ENCODE measurements around the gene ST6GALNAC1. TPM values are rescaled to one million over a fixed set of nuclear protein-coding genes. Genes with fewer than 3 reads are reported as not detected.

Gene ST6GALNAC1
- total RNA-seq, 1 donor from 2014 or later, result 3.1 TPM

GRCh38 chr17:76673729-76674128 is 30.2 kb upstream of the ST6GALNAC1 start:
- H3K27me3 ChIP-seq (ENCODE audit: low read depth), result no peaks in the 10 kb centered on the region
- H3K36me3 ChIP-seq, result peaks cover 24% of the 10 kb centered on the region
- intact Hi-C loops (cut with micrococcal nuclease), result loop anchor here (10.0 kb wide), 2 partner anchors 51 to 149 kb away; partner anchors contain the start of genes JMJD6 and METTL23
- DNase-seq, result no peak
- H3K27ac ChIP-seq (replicated peaks), result peak overlapping the region; percentile 93
- H3K4me1 ChIP-seq, result peaks cover 26% of the 10 kb centered on the region
- TF ChIP-seq, protein P1, sequence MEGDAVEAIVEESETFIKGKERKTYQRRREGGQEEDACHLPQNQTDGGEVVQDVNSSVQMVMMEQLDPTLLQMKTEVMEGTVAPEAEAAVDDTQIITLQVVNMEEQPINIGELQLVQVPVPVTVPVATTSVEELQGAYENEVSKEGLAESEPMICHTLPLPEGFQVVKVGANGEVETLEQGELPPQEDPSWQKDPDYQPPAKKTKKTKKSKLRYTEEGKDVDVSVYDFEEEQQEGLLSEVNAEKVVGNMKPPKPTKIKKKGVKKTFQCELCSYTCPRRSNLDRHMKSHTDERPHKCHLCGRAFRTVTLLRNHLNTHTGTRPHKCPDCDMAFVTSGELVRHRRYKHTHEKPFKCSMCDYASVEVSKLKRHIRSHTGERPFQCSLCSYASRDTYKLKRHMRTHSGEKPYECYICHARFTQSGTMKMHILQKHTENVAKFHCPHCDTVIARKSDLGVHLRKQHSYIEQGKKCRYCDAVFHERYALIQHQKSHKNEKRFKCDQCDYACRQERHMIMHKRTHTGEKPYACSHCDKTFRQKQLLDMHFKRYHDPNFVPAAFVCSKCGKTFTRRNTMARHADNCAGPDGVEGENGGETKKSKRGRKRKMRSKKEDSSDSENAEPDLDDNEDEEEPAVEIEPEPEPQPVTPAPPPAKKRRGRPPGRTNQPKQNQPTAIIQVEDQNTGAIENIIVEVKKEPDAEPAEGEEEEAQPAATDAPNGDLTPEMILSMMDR (IDR thresholded peaks at IDR 0.05; ENCODE audit: borderline replicate concordance), result no peak
- no peak overlapping the region for H3K4me3 ChIP-seq
- H3K9me3 ChIP-seq (replicated peaks), result no peaks in the 10 kb centered on the region

DNA sequence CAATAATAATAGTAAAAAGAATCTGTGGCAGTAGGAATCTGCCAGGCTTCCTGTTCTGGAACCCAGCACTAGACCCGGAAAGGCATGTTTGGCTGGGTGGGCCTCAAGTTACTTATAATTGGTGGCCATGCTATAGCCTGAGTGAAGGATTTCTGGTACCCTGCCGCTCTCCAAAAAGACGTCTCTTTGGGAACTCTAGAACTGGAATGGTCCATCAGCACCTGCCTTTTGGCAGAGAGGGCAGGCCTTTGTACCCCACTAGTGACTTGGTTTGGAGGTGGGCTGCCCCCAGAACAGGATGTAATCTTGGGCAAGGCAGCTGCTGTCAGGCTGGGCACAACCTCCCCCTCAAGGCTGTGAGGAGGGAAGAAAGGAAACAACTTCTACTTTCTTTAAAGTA is 29.3 kb upstream of the ST6GALNAC1 start:
- TF ChIP-seq, protein P1 (IDR thresholded peaks at IDR 0.05; ENCODE audit: borderline replicate concordance), result no peak
- H3K4me1 ChIP-seq, result peaks cover 26% of the 10 kb centered on the region
- no peak for DNase-seq
- H3K27ac ChIP-seq (replicated peaks), result peak overlapping the region; percentile 93
- peaks cover 24% of the 10 kb centered on the region for H3K36me3 ChIP-seq
- intact Hi-C loops (cut with micrococcal nuclease), result loop anchor here (10.0 kb wide), 2 partner anchors 52 to 148 kb away; partner anchors contain the start of genes JMJD6 and METTL23
- no peaks in the 10 kb centered on the region for H3K9me3 ChIP-seq (replicated peaks)
- H3K4me3 ChIP-seq, result no peak overlapping the region
- H3K27me3 ChIP-seq (ENCODE audit: low read depth), result no peaks in the 10 kb centered on the region

GRCh38 chr17:76672270-76672851 is 28.8 kb upstream of the ST6GALNAC1 start:
- Histone ChIP-seq H3K27ac (replicated peaks) (peak overlapping the region; percentile 93), H3K27me3 (ENCODE audit: low read depth) (no peaks in the 10 kb centered on the region), H3K4me1 (peaks cover 26% of the 10 kb centered on the region), H3K36me3 (peaks cover 21% of the 10 kb centered on the region), H3K4me3 (peak overlapping the region; percentile 75), H3K9me3 (replicated peaks) (no peaks in the 10 kb centered on the region)
- TF ChIP-seq, protein P1 (IDR thresholded peaks at IDR 0.05; ENCODE audit: borderline replicate concordance), result no peak
- intact Hi-C loops (cut with micrococcal nuclease), result loop anchor here (10.0 kb wide), 2 partner anchors 52 to 148 kb away; partner anchors contain the start of genes JMJD6 and METTL23
- no peak for DNase-seq

GRCh38 chr17:76671912-76672262 is 28.3 kb upstream of the ST6GALNAC1 start:
- Histone ChIP-seq H3K4me1 (peaks cover 26% of the 10 kb centered on the region), H3K9me3 (replicated peaks) (no peaks in the 10 kb centered on the region), H3K27ac (replicated peaks) (peak overlapping the region; percentile 93), H3K4me3 (peak overlapping the region; percentile 75), H3K27me3 (ENCODE audit: low read depth) (no peaks in the 10 kb centered on the region), H3K36me3 (peaks cover 16% of the 10 kb centered on the region)
- TF ChIP-seq, protein P1 (IDR thresholded peaks at IDR 0.05; ENCODE audit: borderline replicate concordance), result peak; percentile 34
- intact Hi-C loops (cut with micrococcal nuclease), result loop anchor here (10.0 kb wide), 2 partner anchors 53 to 147 kb away; partner anchors contain the start of genes JMJD6 and METTL23
- DNase-seq, result no peak

DNA sequence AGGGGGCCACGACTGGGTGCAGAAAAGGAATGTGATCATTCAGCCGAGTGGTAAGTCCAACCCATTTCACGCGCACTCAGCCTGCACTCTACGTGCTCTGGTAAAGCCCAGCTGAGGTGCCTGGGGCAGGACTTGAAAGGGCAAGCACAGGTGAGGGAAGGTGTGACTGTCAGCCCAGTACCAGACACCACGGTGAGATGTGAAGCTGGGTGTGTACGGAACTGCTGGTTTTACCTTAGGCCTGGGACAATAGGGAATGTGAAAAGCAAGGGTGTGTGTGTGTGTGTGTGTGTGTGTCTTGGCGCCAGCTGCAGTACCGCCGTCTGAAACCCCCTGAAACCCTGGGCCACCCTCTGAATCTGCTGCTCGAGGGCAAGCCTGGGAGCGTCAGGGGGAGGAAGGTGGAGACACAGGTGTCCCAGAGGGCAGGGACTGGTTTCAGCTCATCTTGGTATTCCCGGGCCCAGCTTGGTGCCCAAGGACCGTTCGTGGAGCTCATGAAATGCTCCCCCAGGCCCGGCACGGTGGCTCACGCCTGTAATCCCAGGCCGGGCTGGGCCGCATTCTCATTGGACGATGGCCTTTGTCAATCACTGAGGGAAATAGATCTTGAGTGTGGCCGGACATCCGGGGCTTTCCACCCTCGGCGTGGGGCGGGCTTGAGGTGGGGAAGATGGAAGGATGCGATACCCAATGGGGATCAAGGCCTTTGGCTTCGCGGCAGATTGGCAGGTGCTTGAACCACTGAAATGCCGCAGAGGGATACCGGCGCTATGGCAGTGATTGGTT is 27.8 kb upstream of the ST6GALNAC1 start:
- intact Hi-C loops (cut with micrococcal nuclease), result loop anchor here (10.0 kb wide), 2 partner anchors 53 to 147 kb away; partner anchors contain the start of genes JMJD6 and METTL23
- H3K4me1 ChIP-seq, result peaks cover 26% of the 10 kb centered on the region
- TF ChIP-seq, protein P1 (IDR thresholded peaks at IDR 0.05; ENCODE audit: borderline replicate concordance), result no peak
- peak; percentile 100 for DNase-seq
- H3K27me3 ChIP-seq (ENCODE audit: low read depth), result no peaks in the 10 kb centered on the region
- H3K36me3 ChIP-seq, result peaks cover 10% of the 10 kb centered on the region
- H3K27ac ChIP-seq (replicated peaks), result peak overlapping the region; percentile 93
- H3K9me3 ChIP-seq (replicated peaks), result no peaks in the 10 kb centered on the region
- peak overlapping the region; percentile 75 for H3K4me3 ChIP-seq
